Activated gamma-delta T cell treated with Interleukin-2 at 50 U/mL for 16 hours (primary cell): ENCODE results near the gene C17orf114.
A peak's percentile ranks its signal among the peaks of the same experiment; 100 is the strongest.
"Not testable (repeated sequence)": the region's sequence is repeated elsewhere in the genome, so short reads cannot be mapped to it uniquely, and the experiment has no call there.

ENCODE experiments used
- DNase-seq: peaks from one replicate; pipeline ENCODE4 v3.0.0-alpha.2; 2020

C17orf114 gene

GRCh38 chr17:4802228-4802627 is at the start of gene C17orf114:
Gene C17orf114, minus strand, starts transcription at chr17:4802328.
- DNase-seq: no peak

GRCh38 chr17:4851084-4851483 is 49.0 kb upstream of the C17orf114 start:
- DNase-seq: no peak

DNA sequence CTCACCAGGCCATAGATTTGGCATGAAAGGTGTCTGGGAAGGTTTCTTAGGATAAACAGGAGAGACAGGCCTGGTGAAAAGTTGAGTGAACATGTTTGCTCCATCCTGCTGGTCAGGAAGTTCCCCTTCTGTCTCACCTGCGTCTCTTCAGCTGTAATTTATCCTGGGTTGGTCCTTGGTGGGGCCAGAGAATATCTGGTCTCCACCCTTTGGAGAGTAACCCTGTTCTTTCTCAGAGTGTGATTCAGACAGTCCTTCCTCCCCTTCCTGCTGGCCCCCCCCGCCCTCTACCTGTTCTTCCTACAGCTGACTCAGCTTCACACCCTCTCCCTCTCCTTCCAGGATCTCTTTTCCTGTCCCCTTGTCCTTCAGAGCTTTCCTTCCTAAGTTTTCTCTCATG is 48.1 kb upstream of the C17orf114 start:
- DNase-seq: no peak

DNA sequence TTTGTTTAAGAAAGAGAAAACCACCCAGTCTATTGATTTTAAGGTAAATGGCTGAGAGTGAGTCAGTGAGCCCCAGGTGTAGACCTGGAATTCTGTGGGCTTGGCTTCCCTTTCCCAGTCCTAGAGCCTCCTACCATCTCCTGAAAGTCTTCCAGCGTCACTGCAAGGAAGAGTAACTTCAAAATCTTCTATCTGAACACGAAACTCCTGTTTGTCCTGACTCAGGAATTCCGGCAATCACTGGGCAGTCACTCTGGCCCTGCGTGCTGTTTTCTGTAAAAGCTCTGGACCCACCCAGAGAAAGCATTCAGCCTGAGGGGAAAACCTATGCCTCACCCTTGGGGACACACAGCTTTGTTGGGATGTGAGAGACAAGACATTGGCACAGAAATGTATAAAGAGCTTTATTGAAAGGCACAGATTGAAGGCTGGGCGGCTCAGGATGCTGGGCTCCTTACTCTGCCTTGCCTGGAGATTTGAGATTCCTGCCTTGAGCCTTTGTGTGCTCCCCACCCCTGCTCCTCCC is 46.9 kb upstream of the C17orf114 start:
- no peak for DNase-seq

DNA sequence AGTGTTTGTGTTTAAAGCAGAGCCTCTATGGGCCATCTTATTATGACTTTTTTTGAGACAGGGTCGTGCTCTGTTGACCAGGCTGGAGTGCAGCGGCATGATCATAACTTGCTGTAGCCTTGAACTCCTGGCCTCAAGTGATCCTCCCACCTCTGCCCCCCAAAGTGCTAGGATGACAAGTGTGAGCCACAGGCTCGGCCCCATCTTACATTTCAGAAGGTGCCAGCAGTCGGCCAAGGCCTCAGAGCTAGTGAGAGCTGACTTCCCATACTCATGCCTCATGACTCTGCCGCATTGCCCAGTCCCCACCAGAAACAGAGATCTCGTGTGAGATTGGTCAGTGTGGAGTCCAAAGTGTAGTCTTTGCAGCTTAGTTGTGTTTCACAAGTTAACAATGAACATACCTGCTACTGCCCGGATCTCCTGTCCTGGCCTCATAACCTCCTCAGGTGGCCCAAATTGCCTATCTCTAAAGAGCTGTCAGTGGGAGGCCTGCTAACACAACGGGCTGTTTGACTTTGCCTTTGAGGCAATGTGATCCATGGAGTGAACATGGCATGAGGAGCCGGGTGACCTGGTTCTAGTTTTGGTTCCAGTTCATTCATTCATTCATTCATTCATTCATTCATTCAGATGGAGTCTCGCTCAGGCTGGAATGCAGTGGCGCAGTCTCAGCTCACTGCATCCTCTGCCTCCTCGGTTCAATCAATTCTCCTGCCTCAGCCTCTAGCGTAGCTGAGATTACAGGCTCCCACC is 44.7 kb upstream of the C17orf114 start:
- no peak for DNase-seq

DNA sequence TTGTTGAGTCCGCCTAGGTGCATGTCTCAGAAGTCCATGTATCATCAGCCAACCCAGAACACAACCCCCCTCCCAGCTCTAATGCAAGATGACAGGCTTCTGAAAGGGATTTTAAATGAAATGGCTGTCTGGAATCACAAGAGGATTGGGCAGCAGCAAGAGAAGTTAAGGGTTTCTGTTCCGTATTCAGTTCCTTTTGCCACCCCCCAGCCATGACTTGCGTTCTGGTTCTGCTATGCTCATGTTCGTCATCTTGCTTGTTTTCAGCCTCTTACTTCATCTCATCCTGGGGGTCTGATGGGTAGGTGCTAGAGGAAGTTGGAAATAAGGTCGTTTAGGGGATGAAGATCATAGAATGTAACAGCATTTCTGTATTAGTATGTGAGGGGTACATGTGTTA is 43.0 kb upstream of the C17orf114 start:
- DNase-seq: no peak

- DNase-seq: no peak
Observed at GRCh38 chr17:4843321-4844000, 41.3 kb upstream of the C17orf114 start.

GRCh38 chr17:4842376-4842775 is 40.2 kb upstream of the C17orf114 start:
- DNase-seq: no peak

GRCh38 chr17:4840893-4841242 is 38.7 kb upstream of the C17orf114 start:
- DNase-seq: no peak

DNA sequence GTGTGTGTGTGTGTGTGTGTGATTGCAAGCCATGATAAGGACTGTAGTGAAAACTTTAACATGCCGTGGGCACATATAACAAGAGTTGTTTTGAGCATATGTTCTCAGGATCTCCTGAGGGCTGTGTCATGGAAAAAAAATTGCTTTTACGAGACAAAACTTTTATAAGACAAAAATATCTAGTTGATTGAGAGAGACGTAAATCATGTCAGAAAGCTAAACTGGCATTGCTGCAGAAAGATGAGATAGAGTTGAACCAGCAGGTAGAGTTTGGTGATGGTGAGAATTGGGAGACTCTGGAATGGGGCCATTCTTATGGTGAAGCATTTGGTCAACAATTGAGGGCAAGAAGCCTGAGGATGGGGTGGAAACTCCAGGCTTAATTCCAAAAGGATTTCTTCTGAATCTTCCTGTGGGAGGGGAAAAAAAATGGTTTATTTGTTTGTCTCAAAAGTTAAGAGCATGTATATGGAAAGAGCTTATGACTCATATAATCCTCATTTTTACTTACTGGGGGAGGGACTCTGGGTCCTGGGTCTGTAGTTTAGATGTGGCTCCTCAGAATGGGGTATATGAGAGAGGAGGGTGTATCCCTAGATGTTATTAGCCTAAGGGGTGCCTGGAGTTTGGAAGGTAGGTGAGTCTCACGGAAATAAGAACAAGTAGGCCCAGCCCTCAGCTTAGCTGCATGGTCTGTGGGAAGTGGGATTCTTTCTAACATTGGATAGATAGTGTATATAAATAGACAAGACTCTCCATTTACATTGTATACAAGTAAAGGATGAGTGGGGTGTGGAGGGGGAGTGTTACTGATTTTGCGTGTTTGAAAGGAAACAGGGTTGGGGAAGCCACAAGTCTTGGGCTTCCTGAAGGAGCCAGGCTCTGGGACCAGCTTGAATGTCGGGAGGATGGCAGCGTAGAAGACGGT is 38.1 kb upstream of the C17orf114 start:
- DNase-seq: no peak

DNA sequence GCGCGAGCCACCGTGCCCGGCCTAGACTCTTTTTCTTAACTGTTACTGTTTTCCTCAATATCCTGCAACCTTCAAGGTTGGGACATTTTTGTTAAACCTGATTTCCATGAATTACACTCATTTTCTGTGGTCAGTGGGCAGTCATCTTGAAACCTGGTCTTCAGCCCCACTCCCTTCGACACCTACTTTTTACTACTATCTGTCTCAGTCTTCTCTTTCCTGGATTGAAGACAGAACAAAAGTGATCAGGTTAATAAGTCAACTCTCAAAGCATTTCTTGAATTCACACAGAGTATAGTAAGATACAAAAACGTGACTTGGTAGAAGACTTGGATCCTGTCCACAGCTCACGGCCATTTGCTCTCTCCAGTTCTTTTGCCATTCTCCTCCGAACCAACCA is 37.1 kb upstream of the C17orf114 start:
- no peak for DNase-seq

- no peak for DNase-seq
Observed at GRCh38 chr17:4838309-4838785, 36.2 kb upstream of the C17orf114 start.

DNA sequence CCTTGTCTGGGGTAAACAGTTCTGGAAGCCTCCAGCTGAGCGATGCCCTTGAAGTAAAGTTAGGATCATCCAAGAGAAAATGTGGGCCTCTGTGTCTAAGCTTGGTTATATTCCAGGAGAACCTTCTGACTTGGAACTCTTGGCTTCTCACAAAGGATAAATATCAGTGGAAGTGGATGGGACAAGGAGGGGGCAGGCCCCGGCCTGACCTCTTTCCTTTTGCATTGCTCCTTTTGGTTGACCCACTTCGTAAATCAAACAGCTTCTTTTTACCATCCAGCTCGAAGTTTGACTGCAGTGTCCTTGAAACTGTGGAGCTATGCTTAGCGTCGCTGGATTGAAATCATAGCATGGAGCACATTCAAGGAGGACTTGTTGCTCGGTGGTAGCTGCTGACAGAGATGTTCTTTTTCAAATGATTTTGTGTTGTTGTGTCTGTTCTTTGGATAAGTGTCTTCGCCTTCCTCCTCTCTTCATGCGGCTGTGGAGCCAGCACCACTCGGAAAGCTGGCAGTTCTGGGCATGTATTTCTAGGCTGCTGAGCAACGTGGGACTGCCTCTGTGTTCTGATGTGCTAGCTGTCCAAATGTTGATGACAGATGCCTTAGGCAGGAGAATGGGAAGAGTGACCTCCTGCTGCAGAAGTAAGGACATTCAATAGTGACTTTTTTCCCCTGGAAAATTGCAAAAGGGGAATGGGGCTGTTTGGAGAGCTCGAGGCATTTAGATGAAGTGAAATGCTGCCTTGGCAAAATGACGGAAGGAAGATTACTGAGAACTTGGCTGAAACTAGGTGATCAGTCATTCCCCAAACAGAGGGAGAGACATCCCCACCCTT is 35.6 kb upstream of the C17orf114 start:
- DNase-seq: no peak

DNA sequence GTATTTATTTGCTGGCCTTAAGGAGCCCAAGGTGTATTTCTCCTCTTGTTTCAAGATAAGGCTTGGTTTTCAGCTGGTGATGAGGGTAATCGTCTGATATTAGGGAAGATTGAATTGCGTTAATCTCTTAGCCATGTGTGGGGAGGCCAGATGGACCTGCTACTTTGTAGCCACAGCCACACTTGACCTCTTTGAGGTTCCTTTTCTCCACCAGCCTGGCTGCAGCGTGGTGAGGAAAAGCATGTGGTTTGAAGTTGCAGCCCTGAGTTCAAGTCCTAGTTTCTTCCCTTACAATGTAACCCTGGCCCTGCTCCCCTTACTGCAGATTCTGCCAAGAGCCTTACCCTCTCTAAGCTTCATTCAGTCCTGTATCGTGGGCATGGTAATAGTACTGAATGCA is 34.1 kb upstream of the C17orf114 start:
- DNase-seq: no peak

GRCh38 chr17:4834681-4835020 is 32.5 kb upstream of the C17orf114 start:
- DNase-seq: no peak

- DNase-seq: no peak
Observed at GRCh38 chr17:4833941-4834680, 32.0 kb upstream of the C17orf114 start.

- peak; percentile 88 for DNase-seq
Observed at GRCh38 chr17:4833178-4833940, 31.2 kb upstream of the C17orf114 start, which contains the start of gene MINK1. Gene MINK1, plus strand, starts transcription at chr17:4833340. Its CDS starts 244 bp downstream, at chr17:4833584.

DNA sequence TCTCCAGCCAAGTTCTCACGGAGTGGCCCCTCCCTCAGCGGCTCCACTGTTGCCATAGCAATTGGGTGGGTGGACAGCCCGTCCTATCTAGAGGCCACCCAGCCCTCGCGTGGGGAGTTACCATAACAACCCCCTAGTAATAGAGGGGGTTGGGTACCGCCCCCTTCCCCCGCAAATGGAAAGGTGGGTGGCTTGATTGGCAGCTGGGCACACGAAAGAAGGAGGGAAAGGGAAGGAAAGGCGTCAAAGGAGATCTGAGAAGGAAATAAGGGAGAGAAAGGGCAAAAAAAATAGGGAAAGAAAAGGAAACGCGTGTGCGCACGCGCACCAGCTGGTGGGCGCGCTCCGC is 30.7 kb upstream of the C17orf114 start:
- DNase-seq: not testable (repeated sequence)

- no peak for DNase-seq
Observed at GRCh38 chr17:4827399-4827798, 25.3 kb upstream of the C17orf114 start.

DNA sequence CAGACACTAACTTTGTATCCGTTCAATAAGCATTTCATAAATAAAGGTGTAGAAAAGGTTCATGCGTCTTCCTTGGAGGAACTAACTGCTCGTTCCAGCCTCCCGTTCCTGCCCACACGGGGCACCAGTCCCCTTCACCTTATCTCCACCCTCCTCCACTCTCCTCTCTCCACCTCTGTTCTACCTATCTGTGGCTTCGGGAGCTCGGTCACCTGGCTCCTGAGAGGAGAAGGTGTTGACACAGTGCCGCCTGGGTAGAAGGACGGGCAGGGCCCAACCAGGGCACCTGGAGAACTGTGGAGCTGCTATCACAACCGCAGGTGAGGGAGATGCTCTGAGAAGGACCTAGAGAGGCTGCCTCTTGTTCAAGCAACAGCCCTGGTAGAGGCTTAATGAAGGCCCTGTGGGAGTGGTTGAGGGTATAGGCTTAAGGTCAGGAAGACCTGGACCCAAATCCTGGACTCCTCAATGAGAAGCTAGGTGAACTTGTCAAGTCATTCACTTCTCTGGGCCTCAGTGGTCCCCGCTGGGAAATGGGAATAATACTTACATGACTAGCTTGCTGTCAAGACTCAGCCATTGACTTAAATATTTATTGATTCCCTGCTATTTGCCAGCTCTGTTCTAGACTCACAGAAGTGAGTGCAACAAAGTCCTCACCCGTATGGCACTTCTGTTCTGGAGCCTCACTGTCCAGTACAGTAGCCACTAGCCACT is 21.4 kb upstream of the C17orf114 start:
- DNase-seq: no peak
